Breast epithelium (tissue), 3 donors: ENCODE data around the gene PLD5.

ENCODE experiments used
- POLR2A ChIP-seq: fragments of 450-650 bp; IDR thresholded peaks from one replicate; pipeline ENCODE4 v1.6.1; 2016; ENCODE audit warnings: antibody characterized with exemption, mild to moderate bottlenecking, moderate library complexity
- POLR2AphosphoS5 ChIP-seq, 3 donors: sonication (generic); formaldehyde crosslinking; IDR thresholded peaks; one replicate each; pipeline ENCODE4 v1.6.1; 2017; ENCODE audit warnings: antibody characterized with exemption in 3 of 3
- TF ChIP-seq, protein P1 (sequence below), 3 donors: fragments of 450-650 bp; IDR thresholded peaks; one replicate each; pipeline ENCODE4 v1.5.1; 2016 to 2017; ENCODE audit warnings: antibody characterized with exemption in 3 of 3, mild to moderate bottlenecking in 3 of 3, moderate library complexity in 3 of 3

DNA sequence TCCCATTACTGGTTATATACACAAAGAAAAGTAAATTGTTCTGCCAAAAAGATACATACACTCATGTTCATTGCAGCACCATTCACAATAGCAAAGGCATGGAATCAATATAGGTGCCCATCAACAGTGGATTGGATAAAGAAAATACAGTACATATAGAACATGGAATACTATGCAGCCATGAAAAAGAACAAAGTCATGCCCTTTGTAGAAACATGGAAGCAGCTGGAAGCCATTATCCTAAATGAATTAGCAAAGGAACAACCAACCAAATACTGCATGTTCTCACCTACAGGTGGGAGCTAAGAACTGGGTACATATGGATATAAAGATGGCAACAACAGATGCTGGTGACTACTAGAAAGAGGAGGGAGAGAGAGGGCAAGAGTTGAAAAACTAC, 132.6 kb downstream of the PLD5 start:
- TF ChIP-seq, protein P1, sequence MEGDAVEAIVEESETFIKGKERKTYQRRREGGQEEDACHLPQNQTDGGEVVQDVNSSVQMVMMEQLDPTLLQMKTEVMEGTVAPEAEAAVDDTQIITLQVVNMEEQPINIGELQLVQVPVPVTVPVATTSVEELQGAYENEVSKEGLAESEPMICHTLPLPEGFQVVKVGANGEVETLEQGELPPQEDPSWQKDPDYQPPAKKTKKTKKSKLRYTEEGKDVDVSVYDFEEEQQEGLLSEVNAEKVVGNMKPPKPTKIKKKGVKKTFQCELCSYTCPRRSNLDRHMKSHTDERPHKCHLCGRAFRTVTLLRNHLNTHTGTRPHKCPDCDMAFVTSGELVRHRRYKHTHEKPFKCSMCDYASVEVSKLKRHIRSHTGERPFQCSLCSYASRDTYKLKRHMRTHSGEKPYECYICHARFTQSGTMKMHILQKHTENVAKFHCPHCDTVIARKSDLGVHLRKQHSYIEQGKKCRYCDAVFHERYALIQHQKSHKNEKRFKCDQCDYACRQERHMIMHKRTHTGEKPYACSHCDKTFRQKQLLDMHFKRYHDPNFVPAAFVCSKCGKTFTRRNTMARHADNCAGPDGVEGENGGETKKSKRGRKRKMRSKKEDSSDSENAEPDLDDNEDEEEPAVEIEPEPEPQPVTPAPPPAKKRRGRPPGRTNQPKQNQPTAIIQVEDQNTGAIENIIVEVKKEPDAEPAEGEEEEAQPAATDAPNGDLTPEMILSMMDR (IDR thresholded peaks at IDR 0.05), result no peak
- TF ChIP-seq POLR2A (no peak), POLR2AphosphoS5 (IDR thresholded peaks at IDR 0.05) (no peak)
